RKO (cell line): ENCODE measurements around the gene HBS1L.

ENCODE experiments used
- DNase-seq: peaks from one replicate; pipeline ENCODE4 v3.0.0-alpha.2; 2016; ENCODE audit warnings: low spot score

Gene HBS1L

GRCh38 chr6:135054569-135055498 lies at the start of gene HBS1L:
Gene HBS1L (minus strand): TSS chr6:135054822. CDS start chr6:135054691, 131 bp downstream.
- DNase-seq: peak; percentile 97

DNA sequence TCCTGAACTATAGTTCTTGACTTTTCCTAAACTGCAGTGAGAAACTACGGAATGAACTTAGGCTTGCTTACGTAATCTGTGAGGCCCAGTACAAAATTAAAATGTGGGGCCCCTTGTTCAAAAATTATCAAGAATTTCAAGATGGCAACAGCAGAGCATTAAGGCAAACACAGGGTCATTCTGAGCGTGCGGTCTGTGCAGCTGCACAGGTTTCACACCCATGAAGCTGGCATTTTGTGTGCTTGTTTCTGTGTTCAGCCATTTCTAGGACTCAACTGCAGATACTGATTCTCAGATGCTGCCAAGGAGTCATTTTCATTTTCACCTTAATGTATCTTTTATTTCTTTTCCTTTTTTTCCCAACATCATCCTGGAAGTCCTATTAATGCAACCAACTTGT lies 49.6 kb upstream of the HBS1L start:
- DNase-seq: no peak

DNA sequence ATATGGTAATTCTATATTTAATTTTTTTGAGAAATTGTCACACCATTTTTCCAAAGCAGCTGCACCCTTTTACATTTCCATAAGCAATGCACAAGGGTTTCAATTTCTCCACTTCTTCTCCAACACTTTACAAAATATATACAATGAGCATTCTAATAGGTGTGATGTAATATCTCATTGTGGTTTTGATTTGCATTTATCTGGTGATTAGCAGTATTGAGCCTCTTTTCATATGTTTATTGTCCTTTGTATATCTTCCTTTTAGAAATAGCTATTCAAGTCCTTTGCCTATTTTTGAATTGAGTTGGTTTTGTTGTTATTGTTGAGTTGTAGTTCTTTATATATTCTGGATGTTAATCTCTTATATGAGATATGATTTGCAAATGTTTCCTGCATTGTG lies 47.6 kb upstream of the HBS1L start:
- no peak for DNase-seq

DNA sequence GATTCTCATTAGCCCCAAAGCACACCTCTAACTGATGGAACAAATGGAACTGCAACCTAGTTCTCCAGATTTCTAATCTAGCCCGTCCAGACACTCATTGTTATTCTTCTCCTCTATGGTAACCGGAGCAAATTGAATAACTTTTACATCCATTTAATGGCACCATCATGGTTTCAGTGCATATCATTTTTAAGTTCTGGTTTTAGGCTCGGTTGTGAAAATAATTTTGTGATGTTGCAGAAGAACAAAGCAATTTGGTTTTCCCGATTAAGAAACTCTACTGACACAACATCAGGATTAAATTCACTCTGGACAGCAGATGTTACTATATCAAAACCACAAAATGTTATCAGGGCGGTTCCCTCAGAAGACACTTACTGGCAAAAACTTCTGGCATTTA lies 42.5 kb upstream of the HBS1L start:
- no peak for DNase-seq

DNA sequence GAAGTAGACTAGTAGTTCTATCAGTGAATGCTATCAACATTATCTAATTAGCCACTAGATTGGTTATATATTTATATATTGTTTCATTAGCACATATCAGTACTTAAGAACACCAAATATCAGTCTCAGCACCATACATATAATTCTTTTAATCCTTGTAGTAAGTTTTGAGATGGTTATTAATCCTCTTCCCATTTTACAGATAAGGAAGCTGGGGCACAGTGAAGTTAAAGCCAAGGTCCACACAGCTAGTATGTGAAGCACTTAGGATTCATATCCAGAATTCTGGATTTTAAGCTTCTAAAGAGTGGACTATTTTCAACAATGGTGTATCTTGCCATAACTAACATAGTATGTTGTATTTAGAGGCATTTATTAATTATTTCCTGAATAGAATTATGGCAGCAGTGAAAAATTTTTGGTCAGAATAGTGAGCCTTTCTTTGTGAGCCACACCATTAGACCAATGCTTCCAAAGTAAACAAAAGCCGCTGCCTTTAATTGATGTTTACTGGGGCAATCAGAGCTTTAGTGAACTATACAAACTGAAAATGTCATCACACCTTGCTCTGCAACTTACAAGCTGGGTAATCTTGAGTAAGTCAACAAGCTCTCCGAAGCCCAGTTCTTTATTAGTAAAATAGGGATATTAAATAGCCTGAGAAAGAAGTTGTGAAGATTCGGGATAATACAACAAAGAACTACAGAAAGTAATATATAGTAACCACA lies 41.9 kb upstream of the HBS1L start:
- no peak for DNase-seq

GRCh38 chr6:135095716-135096115 lies 41.1 kb upstream of the HBS1L start:
- no peak for DNase-seq

- DNase-seq: no peak
Observed at GRCh38 chr6:135094403-135094821, 39.8 kb upstream of the HBS1L start.

DNA sequence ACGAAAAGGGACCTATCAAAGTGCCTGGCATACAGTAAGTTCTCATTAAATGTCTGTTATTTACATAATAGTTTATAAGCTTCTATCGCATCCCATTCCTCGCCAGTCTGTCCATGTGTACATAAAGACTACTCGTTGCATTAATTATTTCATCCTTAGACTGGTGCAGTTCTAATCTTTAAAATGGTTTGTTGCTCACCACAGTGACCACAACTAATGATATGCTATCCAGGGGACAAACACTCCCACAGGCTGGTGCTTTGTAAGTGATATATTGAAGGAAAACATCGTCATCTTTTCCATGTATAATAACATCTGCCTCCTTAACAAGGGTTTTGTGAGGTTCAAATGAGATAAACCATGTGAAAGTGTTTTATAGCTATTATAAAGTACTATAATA lies 39.0 kb upstream of the HBS1L start:
- no peak for DNase-seq

DNA sequence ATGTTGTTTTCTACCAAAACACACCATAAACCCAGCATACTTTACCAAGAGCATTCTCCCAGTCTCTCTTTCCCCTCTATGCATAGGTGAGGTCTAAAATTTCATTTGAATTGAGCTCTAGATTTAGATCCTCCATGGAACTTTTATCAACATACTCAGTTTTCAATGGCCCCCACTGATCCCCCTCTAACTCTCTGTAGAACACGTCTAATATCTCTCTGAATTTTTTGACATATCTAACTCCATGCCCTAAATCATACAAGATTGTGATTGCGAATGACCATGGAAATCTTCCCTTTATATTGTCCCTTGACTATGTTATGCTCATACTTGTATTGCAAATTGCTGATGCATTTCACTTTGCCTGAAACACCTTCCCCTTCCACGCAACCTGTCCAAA lies 38.1 kb upstream of the HBS1L start:
- no peak for DNase-seq

DNA sequence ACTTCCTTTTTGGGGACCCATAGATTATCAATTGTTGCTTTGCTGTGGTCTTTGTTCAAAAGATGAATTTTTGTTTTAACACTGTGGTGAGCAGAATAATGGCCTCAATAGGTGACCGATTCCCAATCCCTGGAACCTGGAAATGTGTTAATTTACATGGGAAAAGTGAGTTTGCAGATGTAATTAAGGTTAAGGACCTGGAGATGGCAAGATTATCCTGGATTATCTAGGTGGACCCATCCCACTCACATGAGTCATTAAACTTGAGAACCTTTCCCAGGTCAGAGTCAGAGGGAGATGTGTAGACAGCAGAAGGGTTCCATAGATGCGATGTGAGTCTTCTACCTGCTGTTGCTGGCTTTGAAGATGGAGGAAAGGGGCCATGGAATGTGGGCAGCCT lies 36.2 kb upstream of the HBS1L start:
- DNase-seq: no peak

DNA sequence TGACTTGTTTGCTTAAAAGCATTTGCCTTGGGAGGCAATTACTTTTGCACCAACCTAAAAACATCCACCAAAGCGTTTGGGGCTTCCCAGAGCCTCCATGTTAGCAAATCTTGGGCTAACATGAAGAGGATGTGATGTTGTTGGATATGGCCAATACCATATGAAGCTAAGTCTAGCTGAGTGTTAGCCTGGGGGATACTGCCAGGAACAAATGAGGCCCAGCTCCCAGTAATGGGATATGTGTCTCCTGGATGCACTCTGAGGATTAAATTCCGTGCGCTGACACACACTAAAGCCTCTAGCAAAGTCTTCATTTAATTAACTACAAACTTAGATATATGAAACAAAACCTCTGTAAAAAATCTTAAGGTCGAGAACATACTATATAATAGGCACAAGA lies 35.3 kb upstream of the HBS1L start:
- DNase-seq: no peak

- peak; percentile 54 for DNase-seq
Observed at GRCh38 chr6:135088818-135089809, 34.5 kb upstream of the HBS1L start.

DNA sequence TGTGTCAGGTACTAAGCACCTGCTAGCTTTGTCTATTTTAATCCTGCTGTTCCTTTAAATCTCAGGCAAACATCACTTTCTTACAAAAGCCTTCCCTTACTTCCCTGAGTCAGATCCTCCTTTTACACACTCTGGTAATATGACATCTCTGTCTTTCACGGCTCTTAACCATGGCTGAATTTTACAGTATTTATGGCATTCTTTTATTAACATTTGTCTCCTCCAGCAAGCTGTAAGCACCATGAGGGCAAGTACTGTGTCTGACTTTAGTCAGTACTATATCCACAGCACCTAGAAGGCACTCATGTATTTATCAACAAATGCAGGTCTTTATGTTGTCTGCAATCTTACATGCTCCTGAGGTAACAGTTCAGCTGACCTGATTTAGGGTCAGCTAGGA lies 33.7 kb upstream of the HBS1L start:
- no peak for DNase-seq

- DNase-seq: no peak
Observed at GRCh38 chr6:135087803-135088202, 33.2 kb upstream of the HBS1L start.

DNA sequence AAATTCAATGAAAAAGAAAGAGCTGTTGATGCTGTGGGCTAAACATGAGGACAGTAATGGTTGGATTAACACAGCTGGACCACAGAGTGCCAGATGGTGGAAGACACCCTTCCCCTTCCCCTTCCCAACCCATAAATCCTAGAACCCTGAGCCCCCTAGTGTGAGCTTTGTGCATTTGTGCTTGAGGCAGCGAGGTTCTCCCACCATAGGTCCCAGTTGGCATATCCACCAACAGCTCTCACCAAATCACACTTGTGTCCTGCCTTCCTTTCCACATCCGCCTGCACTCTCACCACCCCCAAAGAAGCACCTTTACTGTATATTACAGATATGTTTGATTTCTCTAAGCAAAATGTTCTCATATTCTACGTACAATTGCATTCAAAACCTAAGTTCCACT lies 32.8 kb upstream of the HBS1L start:
- no peak for DNase-seq

DNA sequence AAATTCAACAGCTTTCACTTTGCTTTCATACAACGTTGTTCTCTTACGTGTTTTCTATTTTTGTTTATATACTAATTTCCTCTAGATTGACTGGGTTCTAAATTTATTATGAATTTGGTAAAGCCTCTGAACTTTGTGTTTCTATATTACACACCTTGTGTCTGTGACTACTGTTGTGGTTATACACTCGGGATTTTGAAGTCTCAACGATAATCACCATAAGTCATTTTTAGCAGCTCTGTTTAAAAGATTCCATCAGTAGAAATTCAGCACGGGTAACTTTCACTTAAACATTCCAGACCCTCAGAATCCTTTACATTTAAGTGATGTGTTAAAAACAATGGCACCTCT lies 31.8 kb upstream of the HBS1L start:
- no peak for DNase-seq

GRCh38 chr6:135085700-135086413 lies 31.2 kb upstream of the HBS1L start:
- DNase-seq: no peak

DNA sequence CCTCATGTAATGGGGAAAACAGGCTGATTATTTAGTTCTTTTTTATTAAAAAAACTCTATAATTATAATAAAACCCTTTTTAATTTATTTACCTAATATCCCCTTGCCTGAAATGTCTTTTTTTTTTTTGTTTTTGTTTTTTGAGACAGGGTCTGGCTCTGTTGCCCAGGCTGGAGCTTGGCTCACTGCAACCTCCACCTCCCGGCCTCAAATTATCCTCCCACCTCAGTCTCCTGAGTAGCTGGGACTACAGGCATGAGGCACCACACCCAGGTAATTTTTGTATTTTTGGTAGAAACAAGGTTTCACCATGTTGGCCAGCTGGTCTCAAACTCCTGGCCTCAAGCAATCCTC lies 30.3 kb upstream of the HBS1L start:
- DNase-seq: no peak

GRCh38 chr6:135084001-135084915 lies 29.6 kb upstream of the HBS1L start:
- DNase-seq: no peak

DNA sequence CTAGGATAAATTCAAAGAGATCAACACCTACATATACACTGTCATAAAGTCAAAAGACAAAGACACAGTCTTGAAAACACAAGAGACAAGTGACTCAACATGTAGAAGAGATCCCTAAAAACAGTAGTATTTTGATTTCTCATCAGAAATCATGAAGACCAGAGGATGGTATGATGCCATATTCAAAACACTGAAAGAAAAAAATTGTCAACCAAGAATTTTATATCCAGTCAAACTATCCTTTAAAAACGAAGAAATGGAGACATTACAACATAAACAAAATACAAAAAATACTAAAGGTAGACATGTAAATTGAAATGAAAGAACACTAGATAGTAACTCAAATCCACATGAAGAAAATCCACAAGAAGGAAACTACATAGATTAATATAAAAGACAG lies 27.3 kb upstream of the HBS1L start:
- no peak for DNase-seq

DNA sequence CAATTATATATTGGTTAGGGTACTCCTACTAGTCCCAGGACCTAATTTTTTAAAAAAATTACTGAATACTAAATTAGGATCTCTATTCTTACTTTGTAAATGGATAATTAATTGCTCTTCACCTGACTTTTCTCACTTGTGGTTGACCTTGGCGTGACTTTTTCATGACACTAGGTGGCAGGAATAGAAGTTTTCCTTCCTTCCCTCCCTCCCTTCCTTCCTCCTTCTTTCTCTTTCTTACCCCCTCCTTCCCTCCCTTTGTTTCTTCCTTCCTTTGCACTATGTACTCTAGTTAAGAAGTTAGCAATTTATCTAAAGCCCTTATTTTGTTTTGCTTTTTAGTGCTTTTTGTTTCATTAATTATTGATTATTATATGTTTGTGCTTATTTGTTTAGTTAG lies 20.4 kb upstream of the HBS1L start:
- no peak for DNase-seq
